ENCODE measurements around the gene ATOH8.

Gene ATOH8

DNA sequence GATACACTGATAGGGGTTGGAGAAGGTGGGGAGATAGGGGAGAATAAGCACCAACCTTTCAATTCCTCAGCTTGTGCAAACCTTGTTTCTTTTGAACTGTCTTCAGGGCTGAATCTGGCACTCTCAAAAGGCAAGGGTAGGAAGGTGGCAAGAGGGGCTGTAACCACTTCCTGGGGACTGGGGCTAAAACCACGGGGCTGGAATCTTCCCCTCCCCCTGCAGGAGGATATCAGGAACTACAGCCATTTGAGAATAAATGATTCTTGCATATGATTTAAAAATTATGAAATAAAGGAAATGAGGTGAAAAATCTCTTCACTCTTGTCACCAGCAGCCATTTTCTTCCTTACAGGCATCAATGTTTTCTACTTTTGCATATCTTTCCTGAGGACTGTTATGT, 50.8 kb downstream of the ATOH8 start:
- H3K9me3 ChIP-seq (ENCODE audit: insufficient read depth, low read depth, low read length) = no peaks in the 10 kb centered on the region
- H3K4me3 ChIP-seq (ENCODE audit: low read length) = no peak overlapping the region
- no peaks in the 10 kb centered on the region for H3K4me1 ChIP-seq (ENCODE audit: insufficient read depth, low read length)
- no peak overlapping the region for H3K9ac ChIP-seq (ENCODE audit: low read depth, low read length)
- no peaks in the 10 kb centered on the region for H3K36me3 ChIP-seq (ENCODE audit: insufficient read depth, low read depth, low read length)
- H3K27me3 ChIP-seq (ENCODE audit: insufficient read depth, low read length) = no peaks in the 10 kb centered on the region
- no peak overlapping the region for H3K27ac ChIP-seq (ENCODE audit: low read length)

DNA sequence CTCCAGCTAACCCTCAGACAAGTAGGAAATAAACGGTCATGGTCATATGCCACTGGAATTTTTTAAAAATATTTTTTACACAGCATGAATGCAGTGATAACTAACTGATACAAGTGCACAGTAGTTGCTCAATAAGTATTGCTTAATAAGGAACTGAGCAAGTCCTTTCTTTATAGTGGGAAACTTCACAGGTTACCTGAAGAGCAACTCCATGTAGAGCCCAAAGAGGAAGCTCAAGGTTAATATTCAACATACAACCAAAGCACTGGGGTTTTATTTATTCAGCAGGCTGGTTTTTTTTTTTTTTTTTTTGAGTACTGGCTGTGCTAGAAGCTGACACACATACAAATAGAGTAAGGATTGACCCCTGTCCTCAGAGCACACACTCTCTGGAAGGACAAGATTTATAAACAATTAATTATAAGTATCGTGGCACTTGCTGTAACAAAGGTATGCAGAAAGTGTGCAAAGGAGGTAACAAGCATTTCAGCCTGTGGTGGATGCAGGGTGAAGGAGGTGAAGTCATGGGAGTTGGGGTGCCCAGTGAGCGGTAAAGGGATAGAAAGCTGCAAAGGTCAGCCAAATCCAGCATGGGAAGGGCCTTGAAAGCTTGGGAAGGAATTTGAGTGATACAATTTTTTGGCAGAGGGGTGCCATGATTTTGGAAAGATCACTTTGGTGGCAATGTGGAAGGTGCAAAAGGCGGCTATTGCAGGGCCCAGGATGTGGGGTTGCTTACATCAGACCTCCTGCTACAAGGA, 52.7 kb downstream of the ATOH8 start:
- no peaks in the 10 kb centered on the region for H3K9me3 ChIP-seq (ENCODE audit: insufficient read depth, low read depth, low read length)
- H3K4me1 ChIP-seq (ENCODE audit: insufficient read depth, low read length) = no peaks in the 10 kb centered on the region
- H3K9ac ChIP-seq (ENCODE audit: low read depth, low read length) = no peak overlapping the region
- no peaks in the 10 kb centered on the region for H3K36me3 ChIP-seq (ENCODE audit: insufficient read depth, low read depth, low read length)
- H3K27me3 ChIP-seq (ENCODE audit: insufficient read depth, low read length) = no peaks in the 10 kb centered on the region
- no peak overlapping the region for H3K27ac ChIP-seq (ENCODE audit: low read length)
- H3K4me3 ChIP-seq (ENCODE audit: low read length) = no peak overlapping the region

GRCh38 chr2:85807756-85808155, 54.0 kb downstream of the ATOH8 start:
- H3K9me3 ChIP-seq (ENCODE audit: insufficient read depth, low read depth, low read length) = no peaks in the 10 kb centered on the region
- H3K9ac ChIP-seq (ENCODE audit: low read depth, low read length) = no peak overlapping the region
- H3K4me3 ChIP-seq (ENCODE audit: low read length) = no peak overlapping the region
- H3K36me3 ChIP-seq (ENCODE audit: insufficient read depth, low read depth, low read length) = no peaks in the 10 kb centered on the region
- H3K27ac ChIP-seq (ENCODE audit: low read length) = no peak overlapping the region
- H3K27me3 ChIP-seq (ENCODE audit: insufficient read depth, low read length) = no peaks in the 10 kb centered on the region
- H3K4me1 ChIP-seq (ENCODE audit: insufficient read depth, low read length) = no peaks in the 10 kb centered on the region

DNA sequence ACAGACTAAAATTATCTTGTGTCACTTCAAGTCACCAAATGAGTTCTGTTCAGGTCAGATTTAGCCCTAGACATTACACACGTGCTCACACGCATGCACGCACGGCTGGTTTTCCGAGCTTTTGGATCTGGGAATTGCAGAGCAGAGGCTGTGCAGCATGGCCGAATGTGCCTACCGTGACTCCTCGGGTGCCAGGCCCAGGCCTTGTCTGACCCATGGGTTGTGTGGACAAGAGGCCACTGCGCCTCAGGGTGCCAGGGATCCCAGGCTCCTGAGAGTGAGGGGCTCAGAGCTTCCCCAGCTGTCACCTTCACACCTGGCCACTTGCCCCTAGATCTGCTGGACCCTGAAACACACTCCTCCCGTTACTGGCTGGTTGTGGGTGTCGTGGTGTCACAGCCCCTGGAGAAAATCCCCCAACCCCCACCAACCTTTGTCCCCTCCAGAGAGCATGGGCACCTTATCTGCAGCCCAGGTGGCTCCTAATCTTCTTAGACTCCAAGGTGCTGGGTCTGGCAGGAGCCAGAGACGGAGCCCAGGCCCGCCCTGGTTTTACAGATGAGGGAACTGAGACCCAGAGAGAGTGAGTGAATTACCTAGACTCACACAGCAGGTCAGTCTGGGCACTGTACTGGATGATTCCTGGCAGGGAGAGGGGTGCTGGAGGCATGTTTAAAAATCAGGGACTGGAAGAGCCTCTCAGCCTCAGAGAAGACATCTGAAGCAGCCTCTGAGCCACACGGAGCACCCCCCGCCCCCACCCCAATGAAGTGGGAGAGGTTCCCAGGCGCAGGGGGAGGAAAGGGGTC, 56.8 kb downstream of the ATOH8 start:
- Histone ChIP-seq H3K9ac (ENCODE audit: low read depth, low read length) (no peak overlapping the region), H3K9me3 (ENCODE audit: insufficient read depth, low read depth, low read length) (no peaks in the 10 kb centered on the region), H3K27me3 (ENCODE audit: insufficient read depth, low read length) (no peaks in the 10 kb centered on the region), H3K36me3 (ENCODE audit: insufficient read depth, low read depth, low read length) (no peaks in the 10 kb centered on the region), H3K4me1 (ENCODE audit: insufficient read depth, low read length) (no peaks in the 10 kb centered on the region), H3K4me3 (ENCODE audit: low read length) (no peak overlapping the region), H3K27ac (ENCODE audit: low read length) (no peak overlapping the region)

DNA sequence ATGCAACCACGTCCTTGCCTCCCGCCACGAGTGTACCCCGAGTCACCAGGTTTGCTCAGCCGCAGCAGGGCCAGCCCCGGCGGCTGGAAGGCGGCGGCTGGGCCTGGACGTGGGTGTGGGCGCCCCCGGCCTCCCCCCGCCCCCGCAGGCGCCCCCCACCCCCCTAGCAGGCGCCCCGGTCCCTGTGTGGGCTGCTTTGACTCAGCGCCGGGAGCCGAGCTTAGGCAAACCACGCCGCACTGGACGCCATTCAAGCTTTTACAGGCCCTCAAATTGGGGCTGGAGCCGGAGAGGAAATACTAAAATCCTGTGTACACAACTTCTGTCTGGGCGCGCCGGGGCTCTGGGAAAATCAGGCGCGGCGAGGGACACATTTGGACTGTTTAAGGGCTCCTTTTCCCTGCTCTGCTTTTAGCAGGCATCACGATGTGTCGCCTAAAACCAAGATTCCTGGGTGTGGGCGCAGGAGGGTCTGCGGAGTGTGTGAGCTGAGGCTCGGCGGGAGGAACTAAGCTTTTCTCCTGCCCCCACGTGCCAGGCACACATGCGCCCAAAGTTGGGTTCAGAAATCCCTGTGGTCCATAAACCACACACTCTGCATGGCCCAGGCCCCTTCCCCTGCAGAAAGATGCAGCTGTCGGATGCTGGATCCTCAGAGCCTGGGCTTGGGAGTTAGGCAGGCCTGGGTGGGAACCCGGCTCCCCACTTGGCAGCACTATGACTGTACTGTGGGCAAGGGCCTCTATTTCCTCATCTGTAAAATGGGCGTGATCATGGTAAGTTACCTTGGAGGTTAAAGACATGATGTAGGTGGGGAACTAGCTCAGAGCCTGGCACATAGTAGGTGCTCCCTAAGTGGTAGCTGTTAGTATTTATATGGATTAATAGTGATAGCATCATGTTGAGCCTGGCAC, 57.6 kb downstream of the ATOH8 start:
- no peaks in the 10 kb centered on the region for H3K36me3 ChIP-seq (ENCODE audit: insufficient read depth, low read depth, low read length)
- no peaks in the 10 kb centered on the region for H3K9me3 ChIP-seq (ENCODE audit: insufficient read depth, low read depth, low read length)
- H3K9ac ChIP-seq (ENCODE audit: low read depth, low read length) = no peak overlapping the region
- no peak overlapping the region for H3K27ac ChIP-seq (ENCODE audit: low read length)
- no peaks in the 10 kb centered on the region for H3K27me3 ChIP-seq (ENCODE audit: insufficient read depth, low read length)
- H3K4me1 ChIP-seq (ENCODE audit: insufficient read depth, low read length) = no peaks in the 10 kb centered on the region
- H3K4me3 ChIP-seq (ENCODE audit: low read length) = no peak overlapping the region

DNA sequence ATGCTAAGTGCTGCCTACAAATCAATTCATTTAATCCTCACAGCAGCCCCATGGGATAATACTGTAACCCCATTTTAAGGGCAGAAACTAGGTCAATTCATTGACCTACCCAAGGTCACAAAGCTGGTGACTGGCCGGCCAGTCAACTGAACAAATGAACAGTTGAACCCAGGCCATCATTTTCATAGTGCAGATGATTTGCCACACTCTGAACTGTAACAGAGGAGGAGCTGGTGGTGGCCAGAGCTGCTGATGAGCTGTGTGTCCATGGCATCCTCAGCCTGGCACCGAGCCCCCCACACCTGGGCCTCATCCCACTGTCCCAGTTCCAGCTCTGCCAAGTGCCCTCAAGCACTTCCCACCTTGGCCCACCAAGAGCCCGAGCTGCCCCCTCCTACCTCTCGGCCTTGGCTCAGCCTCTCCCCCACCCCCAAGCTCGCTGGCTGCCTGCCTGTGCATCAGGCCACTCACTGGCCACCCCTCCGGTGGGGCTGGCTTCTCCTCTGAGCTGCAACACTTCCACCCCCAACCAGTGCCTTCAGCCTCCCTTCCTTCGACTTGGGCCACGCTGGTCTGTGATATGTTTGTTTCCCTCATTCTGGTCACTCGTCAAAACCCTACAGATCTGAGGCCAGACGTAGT, 58.4 kb downstream of the ATOH8 start:
- Histone ChIP-seq H3K9ac (ENCODE audit: low read depth, low read length) (no peak overlapping the region), H3K4me1 (ENCODE audit: insufficient read depth, low read length) (no peaks in the 10 kb centered on the region), H3K27me3 (ENCODE audit: insufficient read depth, low read length) (no peaks in the 10 kb centered on the region), H3K9me3 (ENCODE audit: insufficient read depth, low read depth, low read length) (no peaks in the 10 kb centered on the region), H3K36me3 (ENCODE audit: insufficient read depth, low read depth, low read length) (no peaks in the 10 kb centered on the region), H3K27ac (ENCODE audit: low read length) (no peak overlapping the region), H3K4me3 (ENCODE audit: low read length) (no peak overlapping the region)

DNA sequence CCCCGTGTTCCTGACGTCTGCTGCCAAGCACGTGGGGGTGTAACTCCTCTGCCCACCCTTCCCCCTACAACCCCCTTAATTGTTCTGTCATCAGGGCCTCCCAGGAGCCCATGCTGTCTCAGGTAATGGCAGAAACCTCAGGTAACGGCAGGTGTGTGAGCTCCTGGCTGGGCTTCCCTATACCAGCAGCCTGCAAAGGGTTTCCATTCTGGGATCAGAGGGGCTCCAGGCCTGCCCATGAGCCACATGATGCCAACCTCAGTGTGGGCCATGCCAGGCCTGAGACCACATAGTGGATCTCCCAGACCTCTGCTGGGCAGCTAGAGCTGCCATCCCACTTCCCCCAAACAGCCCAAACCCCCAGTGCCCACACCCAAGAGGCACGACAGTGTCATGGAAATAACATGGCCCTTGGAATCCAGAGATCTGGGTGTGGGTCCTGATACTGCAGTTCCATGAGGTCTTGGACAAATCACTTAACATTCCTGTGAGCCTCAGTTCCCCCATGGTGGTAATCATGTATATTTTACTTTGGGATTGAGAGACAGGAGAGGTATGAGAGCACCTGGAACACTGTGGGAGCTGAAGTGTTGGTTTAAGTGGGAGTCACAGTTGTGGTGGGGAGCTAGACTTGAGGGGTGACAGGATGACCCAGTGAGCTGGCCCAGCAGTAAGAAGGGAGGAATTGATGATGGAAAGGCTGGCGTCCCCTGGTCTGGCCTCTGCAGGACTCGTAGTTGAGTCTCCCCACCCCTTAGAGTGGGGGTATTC, 59.6 kb downstream of the ATOH8 start:
- H3K4me1 ChIP-seq (ENCODE audit: insufficient read depth, low read length) = 0 out of 2 replicates have a peak, but pooled peaks cover 2% of the 10 kb centered on the region
- no peak overlapping the region for H3K9ac ChIP-seq (ENCODE audit: low read depth, low read length)
- H3K9me3 ChIP-seq (ENCODE audit: insufficient read depth, low read depth, low read length) = no peaks in the 10 kb centered on the region
- H3K27ac ChIP-seq (ENCODE audit: low read length) = no peak overlapping the region
- H3K27me3 ChIP-seq (ENCODE audit: insufficient read depth, low read length) = no peaks in the 10 kb centered on the region
- H3K36me3 ChIP-seq (ENCODE audit: insufficient read depth, low read depth, low read length) = no peaks in the 10 kb centered on the region
- H3K4me3 ChIP-seq (ENCODE audit: low read length) = no peak overlapping the region

DNA sequence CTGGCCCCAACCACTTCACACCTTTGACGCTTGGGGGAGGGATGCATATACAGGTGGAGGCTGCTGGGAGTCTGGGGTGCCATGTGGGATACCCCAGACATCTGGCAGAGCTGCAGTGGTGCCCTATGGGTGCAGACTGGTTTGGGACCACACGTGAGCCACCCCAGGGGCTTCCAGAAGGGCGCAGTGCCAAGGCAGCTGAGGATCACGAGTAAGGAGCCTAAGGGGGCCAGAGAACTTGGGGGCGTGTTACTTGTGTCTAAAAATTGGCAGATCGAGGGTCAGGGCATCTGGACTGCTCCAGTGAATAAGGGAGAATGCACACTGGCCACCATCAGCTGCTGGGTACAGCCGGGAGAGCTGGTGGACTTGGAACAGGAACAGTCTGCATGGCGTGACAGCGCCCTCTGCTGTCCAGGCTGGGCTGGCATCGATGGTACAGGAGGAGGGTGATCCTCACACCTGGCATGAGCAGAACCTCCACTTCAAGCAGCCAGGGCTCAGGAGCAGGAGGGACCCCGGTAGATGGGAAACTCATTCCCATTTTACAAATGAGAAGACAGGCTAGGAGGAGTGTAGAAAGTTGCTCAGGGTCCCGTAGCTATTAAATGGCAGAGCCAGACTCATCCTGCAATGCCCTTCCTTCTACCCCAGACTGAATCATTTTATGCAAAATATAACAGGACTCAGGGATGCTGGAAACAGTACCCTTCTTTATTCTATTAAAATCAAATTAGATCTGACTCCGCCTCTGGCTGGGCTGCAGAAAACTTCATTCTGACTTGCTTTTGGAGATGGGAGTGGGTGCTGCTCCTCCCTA, 60.4 kb downstream of the ATOH8 start:
- H3K36me3 ChIP-seq (ENCODE audit: insufficient read depth, low read depth, low read length) = no peaks in the 10 kb centered on the region
- no peak overlapping the region for H3K27ac ChIP-seq (ENCODE audit: low read length)
- no peaks in the 10 kb centered on the region for H3K9me3 ChIP-seq (ENCODE audit: insufficient read depth, low read depth, low read length)
- no peak overlapping the region for H3K9ac ChIP-seq (ENCODE audit: low read depth, low read length)
- no peaks in the 10 kb centered on the region for H3K27me3 ChIP-seq (ENCODE audit: insufficient read depth, low read length)
- H3K4me3 ChIP-seq (ENCODE audit: low read length) = no peak overlapping the region
- 0 out of 2 replicates have a peak, but pooled peaks cover 2% of the 10 kb centered on the region for H3K4me1 ChIP-seq (ENCODE audit: insufficient read depth, low read length)

GRCh38 chr2:85814802-85815550, 61.2 kb downstream of the ATOH8 start:
- H3K27ac ChIP-seq (ENCODE audit: low read length) = no peak overlapping the region
- H3K4me1 ChIP-seq (ENCODE audit: insufficient read depth, low read length) = 0 out of 2 replicates have a peak, but pooled peaks cover 2% of the 10 kb centered on the region
- H3K9me3 ChIP-seq (ENCODE audit: insufficient read depth, low read depth, low read length) = no peaks in the 10 kb centered on the region
- H3K9ac ChIP-seq (ENCODE audit: low read depth, low read length) = no peak overlapping the region
- no peaks in the 10 kb centered on the region for H3K36me3 ChIP-seq (ENCODE audit: insufficient read depth, low read depth, low read length)
- no peak overlapping the region for H3K4me3 ChIP-seq (ENCODE audit: low read length)
- no peaks in the 10 kb centered on the region for H3K27me3 ChIP-seq (ENCODE audit: insufficient read depth, low read length)
